Nephron progenitor cell (in vitro differentiated cells): Measurements from ENCODE around the gene YEATS2.
"Not testable (repeated sequence)": the region's sequence is repeated elsewhere in the genome, so short reads cannot be mapped to it uniquely, and the experiment has no call there.

Experiments
- DNase-seq: peaks from one replicate; pipeline ENCODE4 v3.0.0; 2021
- H3K27ac Mint-ChIP-seq: 2 replicates; pipeline ENCODE4 v1.8.0; 2021; ENCODE audit warnings: mild to moderate bottlenecking, moderate library complexity, mixed read lengths
- H3K27me3 Mint-ChIP-seq: 2 replicates; pipeline ENCODE4 v1.8.0; 2021; ENCODE audit warnings: mild to moderate bottlenecking, low read depth, mixed read lengths; ENCODE audit not compliant: poor library complexity
- H3K36me3 Mint-ChIP-seq: 2 replicates; pipeline ENCODE4 v1.8.0; 2021; ENCODE audit warnings: low read depth, mixed read lengths
- H3K4me1 Mint-ChIP-seq: 2 replicates; pipeline ENCODE4 v1.8.0; 2021; ENCODE audit warnings: mixed read lengths
- H3K4me3 Mint-ChIP-seq: 2 replicates; pipeline ENCODE4 v1.8.0; 2021; ENCODE audit warnings: mild to moderate bottlenecking, moderate library complexity, mixed read lengths
- H3K9me3 Mint-ChIP-seq: 2 replicates; pipeline ENCODE4 v1.8.0; 2021; ENCODE audit warnings: mild to moderate bottlenecking, moderate library complexity, mixed read lengths
- TF ChIP-seq, protein P1 (sequence below): fragments of 200-600 bp; sonication (generic); IDR thresholded peaks from 2 replicates; pipeline ENCODE4 v1.5.0; 2021; ENCODE audit warnings: antibody characterized with exemption

YEATS2 gene

DNA sequence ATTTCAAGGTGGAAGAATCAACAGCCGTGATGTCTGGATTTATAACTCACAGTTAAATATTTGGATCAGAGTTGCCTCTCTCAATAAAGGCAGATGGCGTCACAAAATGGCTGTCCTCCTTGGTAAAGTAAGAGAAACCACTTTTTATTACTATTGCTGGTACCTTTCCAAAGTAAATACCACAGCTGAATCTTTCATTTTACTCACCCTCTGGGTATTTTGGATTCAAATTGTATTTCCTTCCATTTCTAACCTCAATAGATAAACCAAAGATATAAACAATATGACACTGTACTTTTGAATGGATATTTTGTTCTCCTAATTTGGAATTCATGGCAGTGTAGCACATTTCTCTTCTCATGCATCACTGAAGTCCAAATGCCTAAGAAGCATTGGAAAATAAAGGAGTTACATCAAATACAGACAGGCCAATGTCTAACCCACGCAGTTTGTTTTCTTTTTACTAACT lies 32.6 kb upstream of the YEATS2 start:
- no peak for DNase-seq
- no peak overlapping the region for H3K27ac Mint-ChIP-seq
- no peaks in the 10 kb centered on the region for H3K4me1 Mint-ChIP-seq
- H3K4me3 Mint-ChIP-seq = no peak overlapping the region
- H3K27me3 Mint-ChIP-seq = no peaks in the 10 kb centered on the region
- peaks cover 83% of the 10 kb centered on the region for H3K36me3 Mint-ChIP-seq
- H3K9me3 Mint-ChIP-seq = peaks cover 28% of the 10 kb centered on the region
- TF ChIP-seq, protein P1, sequence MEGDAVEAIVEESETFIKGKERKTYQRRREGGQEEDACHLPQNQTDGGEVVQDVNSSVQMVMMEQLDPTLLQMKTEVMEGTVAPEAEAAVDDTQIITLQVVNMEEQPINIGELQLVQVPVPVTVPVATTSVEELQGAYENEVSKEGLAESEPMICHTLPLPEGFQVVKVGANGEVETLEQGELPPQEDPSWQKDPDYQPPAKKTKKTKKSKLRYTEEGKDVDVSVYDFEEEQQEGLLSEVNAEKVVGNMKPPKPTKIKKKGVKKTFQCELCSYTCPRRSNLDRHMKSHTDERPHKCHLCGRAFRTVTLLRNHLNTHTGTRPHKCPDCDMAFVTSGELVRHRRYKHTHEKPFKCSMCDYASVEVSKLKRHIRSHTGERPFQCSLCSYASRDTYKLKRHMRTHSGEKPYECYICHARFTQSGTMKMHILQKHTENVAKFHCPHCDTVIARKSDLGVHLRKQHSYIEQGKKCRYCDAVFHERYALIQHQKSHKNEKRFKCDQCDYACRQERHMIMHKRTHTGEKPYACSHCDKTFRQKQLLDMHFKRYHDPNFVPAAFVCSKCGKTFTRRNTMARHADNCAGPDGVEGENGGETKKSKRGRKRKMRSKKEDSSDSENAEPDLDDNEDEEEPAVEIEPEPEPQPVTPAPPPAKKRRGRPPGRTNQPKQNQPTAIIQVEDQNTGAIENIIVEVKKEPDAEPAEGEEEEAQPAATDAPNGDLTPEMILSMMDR = no peak

- no peak for DNase-seq
- Mint-ChIP-seq H3K36me3 (peaks cover 20% of the 10 kb centered on the region), H3K27me3 (no peaks in the 10 kb centered on the region), H3K27ac (no peak overlapping the region), H3K4me1 (no peaks in the 10 kb centered on the region), H3K9me3 (no peaks in the 10 kb centered on the region), H3K4me3 (no peak overlapping the region)
- TF ChIP-seq, protein P1 = no peak
Measured at GRCh38 chr3:183680061-183680460, 17.5 kb upstream of the YEATS2 start.

- no peaks in the 10 kb centered on the region for H3K9me3 Mint-ChIP-seq
- H3K4me3 Mint-ChIP-seq = no peak overlapping the region
- peaks cover 2% of the 10 kb centered on the region for H3K27me3 Mint-ChIP-seq
- TF ChIP-seq, protein P1 = no peak
- DNase-seq = no peak
- H3K4me1 Mint-ChIP-seq = no peaks in the 10 kb centered on the region
- H3K36me3 Mint-ChIP-seq = peaks cover 2% of the 10 kb centered on the region
- no peak overlapping the region for H3K27ac Mint-ChIP-seq
Measured at GRCh38 chr3:183687705-183688104, 9.9 kb upstream of the YEATS2 start.

DNA sequence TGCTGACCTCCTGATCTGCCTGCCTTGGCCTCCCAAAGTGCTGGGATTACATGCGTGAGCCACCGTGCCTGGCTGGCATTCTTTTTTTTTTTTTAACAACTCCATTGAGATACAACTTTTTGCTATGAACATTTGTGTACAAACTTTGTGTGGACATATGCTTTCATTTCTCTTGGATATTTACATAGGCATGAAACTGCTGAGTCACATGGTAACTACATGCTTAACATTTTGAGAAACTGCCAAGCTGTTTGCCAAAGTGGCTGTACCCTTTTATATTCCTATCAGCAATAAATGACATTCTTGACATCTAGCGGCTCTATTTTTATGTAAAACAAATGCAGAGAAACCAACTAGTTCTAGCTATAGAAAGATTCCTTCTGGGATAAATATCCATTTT lies 8.7 kb upstream of the YEATS2 start:
- H3K9me3 Mint-ChIP-seq = no peaks in the 10 kb centered on the region
- no peaks in the 10 kb centered on the region for H3K4me1 Mint-ChIP-seq
- no peak for DNase-seq
- TF ChIP-seq, protein P1 = no peak
- no peak overlapping the region for H3K4me3 Mint-ChIP-seq
- peaks cover 2% of the 10 kb centered on the region for H3K27me3 Mint-ChIP-seq
- H3K27ac Mint-ChIP-seq = no peak overlapping the region
- H3K36me3 Mint-ChIP-seq = no peaks in the 10 kb centered on the region

GRCh38 chr3:183689621-183690020 lies 8.0 kb upstream of the YEATS2 start:
- not testable (repeated sequence) for H3K9me3 Mint-ChIP-seq, H3K27me3 Mint-ChIP-seq, H3K27ac Mint-ChIP-seq, H3K36me3 Mint-ChIP-seq, DNase-seq, H3K4me3 Mint-ChIP-seq, H3K4me1 Mint-ChIP-seq

- no peaks in the 10 kb centered on the region for H3K4me1 Mint-ChIP-seq
- H3K9me3 Mint-ChIP-seq = no peaks in the 10 kb centered on the region
- H3K27me3 Mint-ChIP-seq = peaks cover 2% of the 10 kb centered on the region
- H3K36me3 Mint-ChIP-seq = no peaks in the 10 kb centered on the region
- H3K4me3 Mint-ChIP-seq = no peak overlapping the region
- TF ChIP-seq, protein P1 = no peak
- DNase-seq = no peak
- no peak overlapping the region for H3K27ac Mint-ChIP-seq
Measured at GRCh38 chr3:183690402-183690995, 7.1 kb upstream of the YEATS2 start.
